HepG2 (cell line): ENCODE measurements around the gene SERINC4. TPM values are rescaled to one million over a fixed set of nuclear protein-coding genes. Genes with fewer than 3 reads are reported as not detected.

Source experiments
- ARNT2 ChIP-seq: sonication (generic); formaldehyde crosslinking; IDR thresholded peaks from 2 replicates; pipeline ENCODE4 v1.8.0; 2022; ENCODE audit warnings: mild to moderate bottlenecking, low read depth, missing genetic modification reagents, moderate library complexity
- ATF4 ChIP-seq, 2 experiments: fragments of 450-650 bp in 1 of 2; sonication (generic) in 1 of 2; formaldehyde crosslinking; IDR thresholded peaks; 2 replicates each; pipeline versions ENCODE4 v1.5.0 to v1.8.0; 2020 to 2022; ENCODE audit warnings: mild to moderate bottlenecking in 1 of 2, missing genetic modification reagents in 1 of 2
- BRF2 ChIP-seq: sonication (generic); formaldehyde crosslinking; IDR thresholded peaks from 2 replicates; pipeline ENCODE4 v1.8.1; 2022; ENCODE audit warnings: mild to moderate bottlenecking, missing genetic modification reagents
- ESRRA ChIP-seq: sonication (generic); formaldehyde crosslinking; IDR thresholded peaks from 2 replicates; pipeline ENCODE4 v1.5.1; 2020; ENCODE audit warnings: mild to moderate bottlenecking, low read depth, missing genetic modification reagents
- HNRNPLL ChIP-seq: fragments of 200-400 bp; formaldehyde crosslinking; IDR thresholded peaks from 2 replicates; pipeline ENCODE4 v1.6.1; 2017; ENCODE audit warnings: mild to moderate bottlenecking, low read depth, low read length; ENCODE audit not compliant: poor library complexity, severe bottlenecking
- HOXA5 ChIP-seq: sonication (generic); formaldehyde crosslinking; IDR thresholded peaks from 2 replicates; pipeline ENCODE4 v1.4.0; 2020; ENCODE audit warnings: missing genetic modification reagents
- IRF2 ChIP-seq: IDR thresholded peaks from 2 replicates; pipeline ENCODE4 v1.6.1; 2018; ENCODE audit warnings: missing genetic modification reagents, missing compliant biosample characterization
- KDM1A ChIP-seq: IDR thresholded peaks from 2 replicates; pipeline ENCODE4 v1.6.1; 2016; ENCODE audit warnings: missing compliant biosample characterization
- KLF16 ChIP-seq, 2 experiments: sonication (generic) in 1 of 2; formaldehyde crosslinking in 1 of 2; IDR thresholded peaks; 2 replicates each; pipeline versions ENCODE4 v1.6.1 to v1.8.0; 2016 to 2023; ENCODE audit warnings: missing genetic modification reagents in 2 of 2, missing compliant biosample characterization in 1 of 2
- MEIS1 ChIP-seq: sonication (generic); formaldehyde crosslinking; IDR thresholded peaks from 2 replicates; pipeline ENCODE4 v1.9.0; 2021; ENCODE audit warnings: mild to moderate bottlenecking, missing genetic modification reagents, moderate library complexity, borderline replicate concordance
- MIER3 ChIP-seq: IDR thresholded peaks from 2 replicates; pipeline ENCODE4 v1.6.1; 2016; ENCODE audit warnings: missing compliant biosample characterization, borderline replicate concordance
- PAXIP1 ChIP-seq: sonication (generic); formaldehyde crosslinking; conservative IDR thresholded peaks from 2 replicates; pipeline ENCODE4 v1.4.0; 2020; ENCODE audit warnings: mild to moderate bottlenecking, missing genetic modification reagents, moderate library complexity
- REPIN1 ChIP-seq: sonication (generic); formaldehyde crosslinking; IDR thresholded peaks from 2 replicates; pipeline ENCODE4 v1.8.0; 2022; ENCODE audit warnings: missing genetic modification reagents, low read depth, mild to moderate bottlenecking, borderline replicate concordance
- ZBTB37 ChIP-seq: sonication (generic); formaldehyde crosslinking; IDR thresholded peaks from 2 replicates; pipeline ENCODE4 v1.4.0; 2020; ENCODE audit warnings: mild to moderate bottlenecking, missing genetic modification reagents
- ZFP41 ChIP-seq: sonication (generic); formaldehyde crosslinking; IDR thresholded peaks from 2 replicates; pipeline ENCODE4 v1.4.0; 2020; ENCODE audit warnings: mild to moderate bottlenecking, missing genetic modification reagents, borderline replicate concordance
- ZNF101 ChIP-seq: sonication (generic); formaldehyde crosslinking; IDR thresholded peaks from 2 replicates; pipeline ENCODE4 v1.4.0; 2020; ENCODE audit warnings: mild to moderate bottlenecking, low read depth, missing genetic modification reagents, borderline replicate concordance
- ZNF24 ChIP-seq: fragments of 450-650 bp; IDR thresholded peaks from 2 replicates; pipeline ENCODE4 v1.6.1; 2017; ENCODE audit warnings: antibody characterized with exemption, mild to moderate bottlenecking
- ZNF33A ChIP-seq: sonication (generic); formaldehyde crosslinking; IDR thresholded peaks from 2 replicates; pipeline ENCODE4 v1.5.1; 2020; ENCODE audit warnings: missing genetic modification reagents, mild to moderate bottlenecking, moderate library complexity, borderline replicate concordance
- ZNF430 ChIP-seq: sonication (generic); formaldehyde crosslinking; IDR thresholded peaks from 2 replicates; pipeline ENCODE4 v1.9.0; 2021; ENCODE audit warnings: mild to moderate bottlenecking, missing genetic modification reagents
- ZNF616 ChIP-seq: sonication (generic); formaldehyde crosslinking; IDR thresholded peaks from 2 replicates; pipeline ENCODE4 v1.5.0; 2020; ENCODE audit warnings: low read depth, mild to moderate bottlenecking, missing genetic modification reagents
- ZNF720 ChIP-seq: sonication (generic); formaldehyde crosslinking; IDR thresholded peaks from 2 replicates; pipeline ENCODE4 v1.4.0; 2020; ENCODE audit warnings: missing genetic modification reagents
- ZNF879 ChIP-seq: sonication (generic); formaldehyde crosslinking; IDR thresholded peaks from 2 replicates; pipeline ENCODE4 v1.8.1; 2023; ENCODE audit warnings: missing genetic modification reagents
- polyA plus RNA-seq, 8 experiments: library from polyadenylated mRNA; depleted of rRNA in 3 of 8; stranded (reverse) in 7 of 8; unstranded in 1 of 8; fragments of >200 nt; fragmentation: Illumina TruSeq in 4 of 8; extraction: Trizol in 4 of 8; gene quantifications; 2 replicates each; pipeline versions ENCODE4 v1.2.1 to v1.2.3, GENCODE V29; 2011 to 2016; ENCODE audit warnings: low read depth in 4 of 8, missing spikeins in 1 of 8, mixed read lengths in 1 of 8; ENCODE audit not compliant: insufficient read depth in 1 of 8
- total RNA-seq, 5 experiments: library from RNA; depleted of rRNA; stranded (reverse); fragments of >200 nt; fragmentation: Illumina TruSeq; extraction: Trizol; gene quantifications; 2 replicates each; pipeline ENCODE4 v1.2.3, GENCODE V29; 2016; ENCODE audit warnings: low read depth in 1 of 5

The SERINC4 gene
- total and polyA plus RNA-seq, 2 of the 13 experiments (the other 11 are each of a cell fraction or from before 2014, with no cell fraction given), result not detected

- TF ChIP-seq ZNF720, result no peak
- TF ChIP-seq ZNF430, result peak; percentile 77; the same call in 1 of the 2 replicates
- no peak for TF ChIP-seq ZNF24
- peak in 1 of 2 experiments; percentile 47; a peak in 1 of 4 replicates for TF ChIP-seq ATF4 (CRISPR knock-in tag; IDR thresholded peaks at IDR 0.05)
- TF ChIP-seq PAXIP1 (CRISPR knock-in tag), result no peak
- TF ChIP-seq BRF2 (CRISPR knock-in tag), result peak; percentile 63; the same call in 1 of the 2 replicates
- TF ChIP-seq ZNF101 (CRISPR knock-in tag), result no peak
- TF ChIP-seq IRF2, result peak; percentile 81
- TF ChIP-seq ZBTB37 (CRISPR knock-in tag), result no peak
- TF ChIP-seq ZNF33A (CRISPR knock-in tag), result no peak
- TF ChIP-seq HOXA5 (CRISPR knock-in tag), result 0 out of 2 replicates have a peak, but pooled peaks have one; percentile 44
- TF ChIP-seq ZFP41, result no peak
- peak; percentile 69 for TF ChIP-seq ARNT2 (CRISPR knock-in tag)
- TF ChIP-seq MEIS1 (CRISPR knock-in tag), result no peak; the same call in 1 of the 2 replicates
- no peak for TF ChIP-seq HNRNPLL
- no peak for TF ChIP-seq ZNF879
- 0 out of 4 replicates have a peak, but pooled peaks of 1 of the 2 experiments have one; percentile 74 for TF ChIP-seq KLF16 (CRISPR knock-in tag; IDR thresholded peaks at IDR 0.05)
- no peak for TF ChIP-seq ZNF616
- TF ChIP-seq ESRRA (CRISPR knock-in tag), result no peak
- no peak for TF ChIP-seq KDM1A
- TF ChIP-seq MIER3 (CRISPR knock-in tag), result peak; percentile 64; the same call in 1 of the 2 replicates
- TF ChIP-seq REPIN1 (CRISPR knock-in tag), result peak; percentile 81; the same call in 1 of the 2 replicates
These were observed 24.6 kb upstream of the SERINC4 start, which contains the start of gene MFAP1 (continued) for GRCh38 chr15:43824302-43825246.
